Measurements from ENCODE around the gene CFAP68. TPM values are rescaled to one million over a fixed set of nuclear protein-coding genes. Genes with fewer than 3 reads are reported as not detected.

CFAP68 gene

Small RNAs within 50 kb of the gene (small RNA-seq; reads per million reads assigned to genes)
- gene C11orf52 = not detected
- gene GNG5P3 = not detected
- not detected for gene RNA5SP351
- not detected for gene RPL37AP8

Measured in skeletal muscle satellite cell (primary cell).